Measurements from ENCODE around the gene CLCN6.

- TF ChIP-seq CTCF (IDR thresholded peaks at IDR 0.05) = no peak
- TF ChIP-seq POLR2A (IDR thresholded peaks at IDR 0.05) = no peak
Measured at GRCh38 chr1:11856698-11857097, 50.7 kb downstream of the CLCN6 start.
